Measurements from ENCODE around the gene GBX1.

Gene GBX1

GRCh38 chr7:151135525-151135845, 32.0 kb downstream of the GBX1 start:
- Histone ChIP-seq H3K27ac (ENCODE audit: low read length) (no peak overlapping the region), H3K4me3 (ENCODE audit: low read length) (no peak overlapping the region), H2AFZ (ENCODE audit: low read depth, low read length) (no peak overlapping the region), H3K4me2 (ENCODE audit: low read length) (no peak overlapping the region), H3K9me3 (ENCODE audit: insufficient read depth, low read length) (no peaks in the 10 kb centered on the region), H3K4me1 (ENCODE audit: low read length) (no peaks in the 10 kb centered on the region), H3K9ac (ENCODE audit: low read length) (no peak overlapping the region), H3K36me3 (replicated peaks; ENCODE audit: low read depth, low read length) (no peaks in the 10 kb centered on the region), H3K27me3 (ENCODE audit: low read depth, low read length) (no peaks in the 10 kb centered on the region), H4K20me1 (ENCODE audit: insufficient read depth, low read length) (no peaks in the 10 kb centered on the region), H3K79me2 (ENCODE audit: low read length) (no peaks in the 10 kb centered on the region)
- TF ChIP-seq CTCF (IDR thresholded peaks at IDR 0.05; ENCODE audit: low read depth, low read length) (no peak), EZH2phosphoT487 (IDR thresholded peaks at IDR 0.05; ENCODE audit: low read depth) (no peak)

- H3K36me3 ChIP-seq (replicated peaks; ENCODE audit: low read depth, low read length) = no peaks in the 10 kb centered on the region
Measured at GRCh38 chr7:151134743-151135524, 32.6 kb downstream of the GBX1 start.

GRCh38 chr7:151133986-151134742, 33.3 kb downstream of the GBX1 start:
- TF ChIP-seq EZH2phosphoT487 (IDR thresholded peaks at IDR 0.05; ENCODE audit: low read depth) = no peak
- H3K4me2 ChIP-seq (ENCODE audit: low read length) = no peak overlapping the region
- H2AFZ ChIP-seq (ENCODE audit: low read depth, low read length) = no peak overlapping the region
- no peak overlapping the region for H3K9ac ChIP-seq (ENCODE audit: low read length)
- H3K4me1 ChIP-seq (ENCODE audit: low read length) = no peaks in the 10 kb centered on the region
- H3K27me3 ChIP-seq (ENCODE audit: low read depth, low read length) = no peaks in the 10 kb centered on the region
- H3K27ac ChIP-seq (ENCODE audit: low read length) = no peak overlapping the region
- no peaks in the 10 kb centered on the region for H3K79me2 ChIP-seq (ENCODE audit: low read length)
- H3K36me3 ChIP-seq (replicated peaks; ENCODE audit: low read depth, low read length) = no peaks in the 10 kb centered on the region
- no peaks in the 10 kb centered on the region for H4K20me1 ChIP-seq (ENCODE audit: insufficient read depth, low read length)
- H3K4me3 ChIP-seq (ENCODE audit: low read length) = no peak overlapping the region
- no peaks in the 10 kb centered on the region for H3K9me3 ChIP-seq (ENCODE audit: insufficient read depth, low read length)

More at GRCh38 chr7:151134743-151135524, 32.6 kb downstream of the GBX1 start:
- Histone ChIP-seq H4K20me1 (ENCODE audit: insufficient read depth, low read length) (no peaks in the 10 kb centered on the region), H2AFZ (ENCODE audit: low read depth, low read length) (no peak overlapping the region), H3K9ac (ENCODE audit: low read length) (no peak overlapping the region), H3K4me1 (ENCODE audit: low read length) (no peaks in the 10 kb centered on the region), H3K27ac (ENCODE audit: low read length) (no peak overlapping the region), H3K9me3 (ENCODE audit: insufficient read depth, low read length) (no peaks in the 10 kb centered on the region), H3K4me3 (ENCODE audit: low read length) (no peak overlapping the region), H3K27me3 (ENCODE audit: low read depth, low read length) (no peaks in the 10 kb centered on the region), H3K79me2 (ENCODE audit: low read length) (no peaks in the 10 kb centered on the region), H3K4me2 (ENCODE audit: low read length) (no peak overlapping the region)
- TF ChIP-seq CTCF (IDR thresholded peaks at IDR 0.05; ENCODE audit: low read depth, low read length) = no peak
- TF ChIP-seq EZH2phosphoT487 (IDR thresholded peaks at IDR 0.05; ENCODE audit: low read depth) = no peak

GRCh38 chr7:151133266-151133985, 34.1 kb downstream of the GBX1 start:
- Histone ChIP-seq H3K9me3 (ENCODE audit: insufficient read depth, low read length) (no peaks in the 10 kb centered on the region), H3K27me3 (ENCODE audit: low read depth, low read length) (no peaks in the 10 kb centered on the region), H3K4me2 (ENCODE audit: low read length) (no peak overlapping the region), H3K4me1 (ENCODE audit: low read length) (no peaks in the 10 kb centered on the region), H3K27ac (ENCODE audit: low read length) (no peak overlapping the region), H3K79me2 (ENCODE audit: low read length) (no peaks in the 10 kb centered on the region), H3K36me3 (replicated peaks; ENCODE audit: low read depth, low read length) (no peaks in the 10 kb centered on the region), H3K9ac (ENCODE audit: low read length) (no peak overlapping the region), H3K4me3 (ENCODE audit: low read length) (no peak overlapping the region), H4K20me1 (ENCODE audit: insufficient read depth, low read length) (no peaks in the 10 kb centered on the region), H2AFZ (ENCODE audit: low read depth, low read length) (no peak overlapping the region)
- TF ChIP-seq EZH2phosphoT487 (IDR thresholded peaks at IDR 0.05; ENCODE audit: low read depth) (no peak), CTCF (IDR thresholded peaks at IDR 0.05; ENCODE audit: low read depth, low read length) (no peak)
